ENCODE results near the gene STARD13.
"Not testable (repeated sequence)": the region's sequence is repeated elsewhere in the genome, so short reads cannot be mapped to it uniquely, and the experiment has no call there.

STARD13 gene

GRCh38 chr13:33178209-33178840 lies 107.2 kb downstream of the STARD13 start:
- H3K9me3 ChIP-seq (replicated peaks; ENCODE audit: insufficient read depth, low read length) = no peaks in the 10 kb centered on the region
- no peak overlapping the region for H3K4me3 ChIP-seq (ENCODE audit: low read length)
- no peaks in the 10 kb centered on the region for H3K9me2 ChIP-seq (replicated peaks; ENCODE audit: insufficient read depth, low read length)
- H3K27ac ChIP-seq (ENCODE audit: low read length) = no peak overlapping the region
- no peaks in the 10 kb centered on the region for H3F3A ChIP-seq (ENCODE audit: insufficient read depth, low read length)
- H3K9ac ChIP-seq (ENCODE audit: low read length) = no peak overlapping the region
- no peak overlapping the region for H3K4me2 ChIP-seq (ENCODE audit: low read depth, low read length)
- no peaks in the 10 kb centered on the region for H4K20me1 ChIP-seq (ENCODE audit: insufficient read depth, low read length)
- no peak overlapping the region for H2AFZ ChIP-seq (ENCODE audit: low read length)
- H3K27me3 ChIP-seq (replicated peaks; ENCODE audit: insufficient read depth, low read length) = no peaks in the 10 kb centered on the region
- H3K79me2 ChIP-seq (ENCODE audit: low read length) = no peaks in the 10 kb centered on the region
- no peak for DNase-seq
- H3K36me3 ChIP-seq (replicated peaks; ENCODE audit: insufficient read depth, low read length) = no peaks in the 10 kb centered on the region
- H3K4me1 ChIP-seq (ENCODE audit: low read length) = no peaks in the 10 kb centered on the region
- TF ChIP-seq EZH2phosphoT487 (IDR thresholded peaks at IDR 0.05; ENCODE audit: low read length) (no peak), EZH2 (optimal IDR thresholded peaks at IDR 0.05; ENCODE audit: low read depth, low read length) (no peak), CTCF (IDR thresholded peaks at IDR 0.05; ENCODE audit: low read length) (no peak)

GRCh38 chr13:33177340-33178208 lies 108.0 kb downstream of the STARD13 start:
- not testable (repeated sequence) for H3K4me2 ChIP-seq (ENCODE audit: low read depth, low read length); H3K9me2 ChIP-seq (replicated peaks; ENCODE audit: insufficient read depth, low read length); H3K27ac ChIP-seq (ENCODE audit: low read length); H3K4me1 ChIP-seq (ENCODE audit: low read length); H3K36me3 ChIP-seq (replicated peaks; ENCODE audit: insufficient read depth, low read length); H3K9me3 ChIP-seq (replicated peaks; ENCODE audit: insufficient read depth, low read length); H4K20me1 ChIP-seq (ENCODE audit: insufficient read depth, low read length); H3K9ac ChIP-seq (ENCODE audit: low read length); DNase-seq; H3F3A ChIP-seq (ENCODE audit: insufficient read depth, low read length); H3K27me3 ChIP-seq (replicated peaks; ENCODE audit: insufficient read depth, low read length); H3K4me3 ChIP-seq (ENCODE audit: low read length); H2AFZ ChIP-seq (ENCODE audit: low read length); H3K79me2 ChIP-seq (ENCODE audit: low read length)

GRCh38 chr13:33176526-33176925 lies 109.0 kb downstream of the STARD13 start:
- H3K79me2 ChIP-seq (ENCODE audit: low read length) = no peaks in the 10 kb centered on the region
- no peak for DNase-seq
- H3K4me3 ChIP-seq (ENCODE audit: low read length) = no peak overlapping the region

More at GRCh38 chr13:33176526-33176925, 109.0 kb downstream of the STARD13 start:
- no peak overlapping the region for H3K9ac ChIP-seq (ENCODE audit: low read length)
- no peaks in the 10 kb centered on the region for H4K20me1 ChIP-seq (ENCODE audit: insufficient read depth, low read length)
- H3K4me2 ChIP-seq (ENCODE audit: low read depth, low read length) = no peak overlapping the region
- H3K4me1 ChIP-seq (ENCODE audit: low read length) = no peaks in the 10 kb centered on the region
- H2AFZ ChIP-seq (ENCODE audit: low read length) = no peak overlapping the region
- no peaks in the 10 kb centered on the region for H3F3A ChIP-seq (ENCODE audit: insufficient read depth, low read length)
- H3K36me3 ChIP-seq (replicated peaks; ENCODE audit: insufficient read depth, low read length) = no peaks in the 10 kb centered on the region
- no peak overlapping the region for H3K27ac ChIP-seq (ENCODE audit: low read length)
- no peaks in the 10 kb centered on the region for H3K9me3 ChIP-seq (replicated peaks; ENCODE audit: insufficient read depth, low read length)
- H3K9me2 ChIP-seq (replicated peaks; ENCODE audit: insufficient read depth, low read length) = no peaks in the 10 kb centered on the region
- no peaks in the 10 kb centered on the region for H3K27me3 ChIP-seq (replicated peaks; ENCODE audit: insufficient read depth, low read length)
- TF ChIP-seq EZH2phosphoT487 (IDR thresholded peaks at IDR 0.05; ENCODE audit: low read length) (no peak), EZH2 (optimal IDR thresholded peaks at IDR 0.05; ENCODE audit: low read depth, low read length) (no peak), CTCF (IDR thresholded peaks at IDR 0.05; ENCODE audit: low read length) (no peak)

Measured in MM.1S (cell line).